Astrocyte (in vitro differentiated cells and primary cell): ENCODE measurements around the gene TPP1.

Source experiments
- CTCF ChIP-seq: IDR thresholded peaks from 2 replicates; pipeline ENCODE4 v1.5.1; 2011; ENCODE audit warnings: low read depth, mild to moderate bottlenecking, inconsistent platforms, low read length, moderate library complexity; ENCODE audit not compliant: insufficient read depth
- EZH2 ChIP-seq: IDR thresholded peaks from 2 replicates; pipeline ENCODE4 v1.6.1; 2012; ENCODE audit warnings: mild to moderate bottlenecking, low read length, inconsistent platforms; ENCODE audit not compliant: insufficient read depth

- no peak for TF ChIP-seq EZH2
- no peak for TF ChIP-seq CTCF
Measured at GRCh38 chr11:6604790-6605189, 14.4 kb downstream of the TPP1 start.
